Astrocyte (in vitro differentiated cells and primary cell): Measurements from ENCODE around the gene CPAMD8. TPM values are rescaled to one million over a fixed set of nuclear protein-coding genes. Genes with fewer than 3 reads are reported as not detected.

Experiments
- DNase-seq: peaks from one replicate; pipeline ENCODE4 v3.0.0-alpha.2; 2010; ENCODE audit warnings: low read depth
- FAIRE-seq: peaks from 2 replicates; lab custom pipeline; 2011; peaks lifted over from hg19 to GRCh38; lab: Jason Lieb, UNC
- H2AFZ ChIP-seq: 2 replicates; pipeline ENCODE4 v1.6.0; 2012; ENCODE audit warnings: low read depth, low read length, inconsistent platforms
- H3K27ac ChIP-seq: 2 replicates; pipeline ENCODE4 v1.5.1; 2011; ENCODE audit warnings: low read depth, low read length, inconsistent platforms
- H3K27me3 ChIP-seq: 2 replicates; pipeline ENCODE4 v1.6.0; 2011; ENCODE audit warnings: low read length, inconsistent platforms; ENCODE audit not compliant: insufficient read depth
- H3K36me3 ChIP-seq: 2 replicates; pipeline ENCODE4 v1.5.1; 2011; ENCODE audit warnings: low read length, inconsistent platforms; ENCODE audit not compliant: insufficient read depth
- H3K4me1 ChIP-seq: 2 replicates; pipeline ENCODE4 v1.5.1; 2011; ENCODE audit warnings: low read length, inconsistent platforms; ENCODE audit not compliant: insufficient read depth
- H3K4me2 ChIP-seq: 2 replicates; pipeline ENCODE4 v1.6.0; 2012; ENCODE audit warnings: low read length, inconsistent platforms
- H3K4me3 ChIP-seq: 2 replicates; pipeline ENCODE4 v1.5.1; 2011; ENCODE audit warnings: low read depth, mild to moderate bottlenecking, low read length, inconsistent platforms; ENCODE audit not compliant: insufficient read depth
- H3K79me2 ChIP-seq: 2 replicates; pipeline ENCODE4 v1.6.0; 2012; ENCODE audit warnings: mild to moderate bottlenecking, low read length, inconsistent platforms; ENCODE audit not compliant: insufficient read depth
- H3K9ac ChIP-seq: 2 replicates; pipeline ENCODE4 v1.6.0; 2012; ENCODE audit warnings: mild to moderate bottlenecking, low read length, inconsistent platforms
- H3K9me3 ChIP-seq: 2 replicates; pipeline ENCODE4 v1.5.1; 2012; ENCODE audit warnings: low read depth, mild to moderate bottlenecking, low read length, inconsistent platforms; ENCODE audit not compliant: insufficient read depth
- H4K20me1 ChIP-seq: 2 replicates; pipeline ENCODE4 v1.6.0; 2012; ENCODE audit warnings: low read length, inconsistent platforms; ENCODE audit not compliant: insufficient read depth
- H3K27ac Mint-ChIP-seq: one replicate; pipeline ENCODE4 v1.8.0; 2021; ENCODE audit warnings: mild to moderate bottlenecking, mixed read lengths; ENCODE audit not compliant: unreplicated experiment
- H3K27me3 Mint-ChIP-seq: one replicate; pipeline ENCODE4 v1.8.0; 2021; ENCODE audit warnings: low read depth, mixed read lengths; ENCODE audit not compliant: unreplicated experiment
- H3K36me3 Mint-ChIP-seq: one replicate; pipeline ENCODE4 v1.8.0; 2021; ENCODE audit warnings: low read depth, mixed read lengths; ENCODE audit not compliant: unreplicated experiment
- H3K4me1 Mint-ChIP-seq: one replicate; pipeline ENCODE4 v1.8.0; 2021; ENCODE audit warnings: low read depth, mixed read lengths; ENCODE audit not compliant: unreplicated experiment
- H3K4me3 Mint-ChIP-seq: one replicate; pipeline ENCODE4 v1.8.0; 2021; ENCODE audit warnings: mild to moderate bottlenecking, moderate library complexity, mixed read lengths; ENCODE audit not compliant: unreplicated experiment
- H3K9me3 Mint-ChIP-seq: one replicate; pipeline ENCODE4 v1.8.0; 2021; ENCODE audit warnings: mild to moderate bottlenecking, mixed read lengths; ENCODE audit not compliant: unreplicated experiment
- EZH2 ChIP-seq: IDR thresholded peaks from 2 replicates; pipeline ENCODE4 v1.6.1; 2012; ENCODE audit warnings: mild to moderate bottlenecking, low read length, inconsistent platforms; ENCODE audit not compliant: insufficient read depth
- total RNA-seq: library from RNA; stranded (reverse); gene quantifications from 2 replicates; pipeline ENCODE4 v1.2.1, GENCODE V29; 2021
- TF ChIP-seq, protein P1 (sequence below): IDR thresholded peaks from 2 replicates; pipeline ENCODE4 v1.5.1; 2011; ENCODE audit warnings: low read depth, mild to moderate bottlenecking, inconsistent platforms, low read length, moderate library complexity; ENCODE audit not compliant: insufficient read depth

The CPAMD8 gene
- total RNA-seq, 1 donor from 2014 or later: 1.9 TPM

- H3K27me3 Mint-ChIP-seq: peaks cover 31% of the 10 kb centered on the region
- FAIRE-seq (no peak), DNase-seq (no peak)
- H3K4me3 Mint-ChIP-seq: no peak overlapping the region
- Histone ChIP-seq H3K4me3 (no peak overlapping the region), H3K9ac (no peak overlapping the region), H3K36me3 (no peaks in the 10 kb centered on the region), H3K27me3 (peaks cover 10% of the 10 kb centered on the region), H3K79me2 (no peaks in the 10 kb centered on the region), H3K4me1 (no peaks in the 10 kb centered on the region), H3K4me2 (no peak overlapping the region), H2AFZ (no peak overlapping the region), H3K27ac (no peak overlapping the region), H4K20me1 (no peaks in the 10 kb centered on the region), H3K9me3 (no peaks in the 10 kb centered on the region)
- H3K36me3 Mint-ChIP-seq: no peaks in the 10 kb centered on the region
- H3K27ac Mint-ChIP-seq: no peak overlapping the region
- H3K9me3 Mint-ChIP-seq: no peaks in the 10 kb centered on the region
- peaks cover 4% of the 10 kb centered on the region for H3K4me1 Mint-ChIP-seq
- no peak for TF ChIP-seq EZH2
- TF ChIP-seq, protein P1, sequence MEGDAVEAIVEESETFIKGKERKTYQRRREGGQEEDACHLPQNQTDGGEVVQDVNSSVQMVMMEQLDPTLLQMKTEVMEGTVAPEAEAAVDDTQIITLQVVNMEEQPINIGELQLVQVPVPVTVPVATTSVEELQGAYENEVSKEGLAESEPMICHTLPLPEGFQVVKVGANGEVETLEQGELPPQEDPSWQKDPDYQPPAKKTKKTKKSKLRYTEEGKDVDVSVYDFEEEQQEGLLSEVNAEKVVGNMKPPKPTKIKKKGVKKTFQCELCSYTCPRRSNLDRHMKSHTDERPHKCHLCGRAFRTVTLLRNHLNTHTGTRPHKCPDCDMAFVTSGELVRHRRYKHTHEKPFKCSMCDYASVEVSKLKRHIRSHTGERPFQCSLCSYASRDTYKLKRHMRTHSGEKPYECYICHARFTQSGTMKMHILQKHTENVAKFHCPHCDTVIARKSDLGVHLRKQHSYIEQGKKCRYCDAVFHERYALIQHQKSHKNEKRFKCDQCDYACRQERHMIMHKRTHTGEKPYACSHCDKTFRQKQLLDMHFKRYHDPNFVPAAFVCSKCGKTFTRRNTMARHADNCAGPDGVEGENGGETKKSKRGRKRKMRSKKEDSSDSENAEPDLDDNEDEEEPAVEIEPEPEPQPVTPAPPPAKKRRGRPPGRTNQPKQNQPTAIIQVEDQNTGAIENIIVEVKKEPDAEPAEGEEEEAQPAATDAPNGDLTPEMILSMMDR: no peak
Observed at GRCh38 chr19:17037184-17037583, 10.6 kb upstream of the CPAMD8 start.

DNA sequence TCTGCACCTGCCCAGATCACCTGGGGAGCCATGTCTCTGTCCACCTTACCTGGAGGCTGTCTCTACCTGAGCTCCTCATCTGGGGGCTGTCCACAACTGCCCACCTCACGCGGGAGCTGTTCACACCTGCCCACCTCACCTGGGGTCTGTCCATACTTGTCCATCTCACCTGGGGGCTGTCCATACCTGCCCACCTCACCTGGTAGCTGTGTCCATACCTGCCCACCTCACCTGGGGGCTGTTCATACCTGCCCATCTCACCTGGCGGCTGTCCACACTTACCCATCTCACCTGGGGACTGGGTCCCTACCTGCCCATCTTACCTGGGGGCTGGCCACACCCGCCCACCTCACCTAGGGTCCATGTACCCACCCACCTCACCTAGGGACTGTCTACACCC is 10.0 kb upstream of the CPAMD8 start:
- H3K79me2 ChIP-seq: no peaks in the 10 kb centered on the region

GRCh38 chr19:17035842-17036424 is 9.3 kb upstream of the CPAMD8 start:
- DNase-seq: no peak

More for the DNA sequence above, 10.0 kb upstream of the CPAMD8 start:
- H4K20me1 ChIP-seq: no peaks in the 10 kb centered on the region
- DNase-seq (no peak), FAIRE-seq (no peak)
- no peak overlapping the region for H3K9ac ChIP-seq
- H3K27me3 ChIP-seq: peaks cover 7% of the 10 kb centered on the region
- H3K27ac ChIP-seq: no peak overlapping the region
- no peak overlapping the region for H3K4me2 ChIP-seq
- H3K27me3 Mint-ChIP-seq: peaks cover 31% of the 10 kb centered on the region
- no peaks in the 10 kb centered on the region for H3K4me1 Mint-ChIP-seq
- H2AFZ ChIP-seq: no peak overlapping the region
- no peak overlapping the region for H3K4me3 ChIP-seq
- no peaks in the 10 kb centered on the region for H3K9me3 ChIP-seq
- no peaks in the 10 kb centered on the region for H3K36me3 ChIP-seq
- no peak overlapping the region for H3K4me3 Mint-ChIP-seq
- no peaks in the 10 kb centered on the region for H3K4me1 ChIP-seq
- TF ChIP-seq EZH2: no peak
- TF ChIP-seq, protein P1: no peak
- no peak overlapping the region for H3K27ac Mint-ChIP-seq
- H3K36me3 Mint-ChIP-seq: no peaks in the 10 kb centered on the region
- no peaks in the 10 kb centered on the region for H3K9me3 Mint-ChIP-seq

More at GRCh38 chr19:17035842-17036424, 9.3 kb upstream of the CPAMD8 start:
- H2AFZ ChIP-seq: no peak overlapping the region
- peaks cover 30% of the 10 kb centered on the region for H3K27me3 Mint-ChIP-seq
- peaks cover 5% of the 10 kb centered on the region for H3K27me3 ChIP-seq
- no peak overlapping the region for H3K9ac ChIP-seq
- no peak for TF ChIP-seq EZH2
- TF ChIP-seq, protein P1: no peak
- H3K27ac ChIP-seq: no peak overlapping the region
- H4K20me1 ChIP-seq: no peaks in the 10 kb centered on the region
- H3K4me3 ChIP-seq: no peak overlapping the region
- H3K4me1 ChIP-seq: no peaks in the 10 kb centered on the region
- H3K36me3 Mint-ChIP-seq: no peaks in the 10 kb centered on the region
- H3K27ac Mint-ChIP-seq: no peak overlapping the region
- H3K9me3 ChIP-seq: no peaks in the 10 kb centered on the region
- no peaks in the 10 kb centered on the region for H3K4me1 Mint-ChIP-seq
- no peaks in the 10 kb centered on the region for H3K9me3 Mint-ChIP-seq
- H3K79me2 ChIP-seq: no peaks in the 10 kb centered on the region
- no peak overlapping the region for H3K4me3 Mint-ChIP-seq
- H3K4me2 ChIP-seq: no peak overlapping the region
- no peaks in the 10 kb centered on the region for H3K36me3 ChIP-seq
- no peak for FAIRE-seq
